ENCODE results near the gene ADAM8. TPM values are rescaled to one million over a fixed set of nuclear protein-coding genes. Genes with fewer than 3 reads are reported as not detected.
"Not testable (repeated sequence)": the region's sequence is repeated elsewhere in the genome, so short reads cannot be mapped to it uniquely, and the experiment has no call there.

Gene ADAM8
- 1.7 TPM for total RNA-seq

GRCh38 chr10:133276435-133277201, at the start of gene ADAM8:
Gene ADAM8 (minus strand): TSS chr10:133276868. CDS start chr10:133276817, 51 bp downstream.
- DNase-seq: no peak

GRCh38 chr10:133326223-133326551, 49.5 kb upstream of the ADAM8 start:
- no peak for DNase-seq

DNA sequence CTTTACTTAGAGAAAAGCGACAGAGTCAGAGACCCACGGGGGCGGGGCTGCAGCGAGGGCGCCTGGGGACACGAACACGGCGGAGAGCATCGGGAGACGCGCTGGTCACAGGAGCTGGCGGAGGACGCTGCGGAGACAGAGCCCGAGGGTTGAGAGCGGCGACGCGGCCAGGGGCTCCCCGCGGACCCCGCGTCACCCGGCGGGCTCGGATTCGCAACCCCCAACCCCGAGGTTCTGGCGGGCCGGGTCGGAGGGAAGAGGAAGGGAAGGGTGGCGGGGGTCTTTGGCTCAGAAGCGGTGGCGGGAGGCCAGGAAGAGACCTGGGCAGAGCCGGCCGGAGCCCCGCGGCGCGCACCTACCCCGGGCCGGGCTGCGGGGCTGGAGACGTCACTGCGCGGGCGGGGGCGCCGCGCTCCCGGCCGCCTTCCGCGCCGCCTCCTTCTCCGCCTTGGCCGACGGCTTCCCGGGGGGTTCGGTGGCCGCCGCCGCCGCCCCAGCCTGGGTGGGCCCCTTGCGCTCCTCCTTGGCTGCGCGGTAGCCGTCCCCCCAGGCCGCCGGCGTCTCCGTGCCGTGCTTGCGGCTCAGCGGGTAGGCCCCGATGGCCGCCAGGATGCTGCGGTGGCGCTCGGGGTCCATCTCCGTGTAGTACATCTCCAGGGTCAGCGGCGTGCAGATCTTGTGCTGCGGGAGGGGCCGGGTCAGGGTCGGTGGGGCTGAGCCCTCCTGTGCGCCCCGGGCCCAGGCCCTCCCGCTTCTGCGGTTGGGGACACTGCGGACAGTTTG, 49.0 kb upstream of the ADAM8 start:
- no peak for DNase-seq

GRCh38 chr10:133324857-133325260, 48.2 kb upstream of the ADAM8 start:
- DNase-seq: no peak

GRCh38 chr10:133324198-133324792, 47.6 kb upstream of the ADAM8 start:
- DNase-seq: no peak

DNA sequence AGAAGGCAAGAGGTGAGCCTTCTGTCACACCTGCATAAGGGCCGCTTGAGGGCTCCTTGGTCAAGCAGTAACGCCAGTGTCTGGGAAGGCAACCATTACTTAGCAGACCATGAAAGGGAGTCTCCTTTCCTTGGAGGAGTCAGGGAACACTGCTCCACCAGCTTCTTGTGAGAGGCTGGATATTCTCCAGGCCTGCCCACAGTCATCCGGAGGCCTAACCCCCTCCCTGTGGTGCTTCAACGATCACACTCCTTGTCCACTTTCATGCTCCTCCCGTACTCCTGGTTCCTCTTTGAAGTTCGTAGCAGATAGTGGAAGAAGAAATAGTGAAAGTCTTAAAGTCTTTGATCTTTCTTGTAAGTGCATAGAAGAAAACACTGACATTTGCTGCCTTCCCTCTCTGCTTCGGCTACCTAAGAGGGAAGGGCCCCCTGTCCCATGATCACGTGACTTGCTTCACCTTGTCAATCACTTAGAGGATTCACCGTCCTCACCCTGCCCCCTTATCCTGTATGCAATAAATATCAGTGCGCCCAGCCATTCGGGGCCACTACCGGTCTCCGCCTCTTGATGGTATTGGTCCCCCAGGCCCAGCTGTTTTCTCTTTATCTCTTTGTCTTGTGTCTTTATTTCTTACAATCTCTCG, 45.5 kb upstream of the ADAM8 start:
- not testable (repeated sequence) for DNase-seq

DNA sequence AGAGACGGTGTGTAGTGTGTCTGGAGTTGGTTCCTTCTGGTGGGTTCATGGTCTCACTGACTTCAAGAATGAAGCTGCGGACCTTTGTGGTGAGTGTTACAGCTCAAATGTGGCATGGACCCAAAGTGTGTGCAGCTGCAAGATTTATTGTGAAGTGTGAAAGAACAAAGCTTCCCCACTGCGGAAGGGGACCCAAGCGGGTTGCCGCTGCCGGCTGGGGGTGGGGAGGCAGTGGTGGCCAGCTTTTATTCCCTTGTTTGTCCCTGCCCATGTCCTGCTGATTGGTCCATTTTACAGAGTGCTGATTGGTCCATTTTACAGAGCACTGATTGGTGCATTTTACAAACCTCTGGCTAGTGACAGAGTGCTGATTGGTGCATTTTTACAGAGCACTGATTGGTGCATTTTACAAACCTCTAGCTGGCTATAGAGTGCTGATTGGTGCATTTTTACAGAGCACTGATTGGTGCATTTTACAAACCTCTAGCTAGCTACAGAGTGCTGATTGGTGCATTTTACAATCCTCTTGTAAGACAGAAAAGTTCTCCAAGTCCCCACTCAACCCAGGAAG, 44.3 kb upstream of the ADAM8 start:
- DNase-seq: not testable (repeated sequence)

DNA sequence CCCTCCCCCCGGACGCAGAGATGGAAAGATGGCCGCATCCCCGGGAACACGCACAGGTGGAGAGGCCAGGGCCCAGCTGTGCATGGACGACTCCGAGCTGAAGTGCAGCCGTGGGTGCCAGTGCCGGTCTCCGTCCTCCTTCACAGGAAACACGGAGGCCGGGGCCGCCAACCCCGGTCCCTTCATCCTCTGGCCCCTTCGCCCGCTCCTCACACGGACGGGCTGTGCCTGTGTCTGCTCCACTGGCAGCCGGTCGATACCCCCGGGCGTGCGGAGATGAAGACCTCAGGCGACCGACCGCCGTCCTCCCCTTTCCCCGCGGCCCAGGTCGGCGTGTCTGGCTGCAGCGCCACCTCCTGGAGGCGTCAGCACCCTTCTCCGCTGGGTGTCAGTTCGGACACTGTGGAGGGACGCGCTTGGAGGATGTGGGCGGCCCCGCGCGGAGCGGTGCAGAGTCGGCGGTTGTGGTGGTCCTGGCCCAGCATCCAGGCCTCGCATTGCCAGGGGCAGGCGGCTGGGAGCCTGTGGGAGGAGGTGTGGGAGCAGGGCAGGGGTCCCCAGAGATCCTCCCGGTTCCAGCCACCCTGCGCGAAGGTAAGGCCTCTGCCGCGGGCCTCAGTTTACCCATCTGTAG, 41.9 kb upstream of the ADAM8 start:
- DNase-seq: no peak

- no peak for DNase-seq
These were observed 40.1 kb upstream of the ADAM8 start for GRCh38 chr10:133316732-133317131.

GRCh38 chr10:133316266-133316665, 39.6 kb upstream of the ADAM8 start:
- no peak for DNase-seq

GRCh38 chr10:133315847-133316246, 39.2 kb upstream of the ADAM8 start:
- no peak for DNase-seq

DNA sequence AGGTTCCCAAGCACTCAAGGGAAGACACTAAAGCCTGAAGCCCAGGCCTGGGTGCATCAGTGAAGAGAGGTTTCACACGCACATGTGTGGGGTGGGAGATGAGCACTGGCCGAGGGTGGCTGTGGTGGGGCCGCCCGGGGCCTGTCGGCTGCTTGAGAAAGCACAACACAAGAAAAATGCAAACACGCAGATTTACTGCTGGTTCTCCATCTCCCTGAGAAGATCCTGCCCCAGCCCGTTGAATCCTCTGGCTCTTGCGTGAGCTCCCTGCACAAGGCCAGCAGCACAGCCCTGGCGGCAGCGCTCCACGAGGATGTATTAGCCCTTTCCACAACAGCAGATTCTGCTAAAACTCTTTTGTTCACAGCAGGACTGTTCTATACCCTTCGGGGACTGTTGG, 38.2 kb upstream of the ADAM8 start:
- no peak for DNase-seq

- no peak for DNase-seq
These were observed 36.5 kb upstream of the ADAM8 start for GRCh38 chr10:133313192-133313591.

DNA sequence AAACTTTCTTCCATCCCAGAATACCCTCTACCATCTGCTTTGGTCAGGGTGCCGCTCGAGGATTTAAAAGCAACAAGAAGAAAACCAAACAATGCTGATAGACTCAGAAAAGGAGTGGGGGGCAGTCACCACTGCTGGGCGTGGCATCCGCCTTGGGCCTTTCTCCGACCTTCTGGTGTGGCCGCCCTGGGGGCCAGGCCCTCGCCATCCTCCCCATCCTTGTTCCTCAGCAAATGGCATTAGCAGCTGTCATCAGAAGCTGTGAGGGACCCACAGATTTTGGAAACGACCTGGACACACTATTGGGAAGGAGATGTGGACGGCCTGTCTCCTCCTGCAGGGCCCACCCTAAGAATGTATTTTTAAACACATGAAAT, 36.1 kb upstream of the ADAM8 start:
- DNase-seq: no peak

GRCh38 chr10:133312016-133312768, 35.5 kb upstream of the ADAM8 start:
- DNase-seq: no peak

- no peak for DNase-seq
These were observed 34.9 kb upstream of the ADAM8 start for GRCh38 chr10:133311570-133311969.

GRCh38 chr10:133310789-133311188, 34.1 kb upstream of the ADAM8 start:
- DNase-seq: no peak

GRCh38 chr10:133310399-133310755, 33.7 kb upstream of the ADAM8 start:
- no peak for DNase-seq

DNA sequence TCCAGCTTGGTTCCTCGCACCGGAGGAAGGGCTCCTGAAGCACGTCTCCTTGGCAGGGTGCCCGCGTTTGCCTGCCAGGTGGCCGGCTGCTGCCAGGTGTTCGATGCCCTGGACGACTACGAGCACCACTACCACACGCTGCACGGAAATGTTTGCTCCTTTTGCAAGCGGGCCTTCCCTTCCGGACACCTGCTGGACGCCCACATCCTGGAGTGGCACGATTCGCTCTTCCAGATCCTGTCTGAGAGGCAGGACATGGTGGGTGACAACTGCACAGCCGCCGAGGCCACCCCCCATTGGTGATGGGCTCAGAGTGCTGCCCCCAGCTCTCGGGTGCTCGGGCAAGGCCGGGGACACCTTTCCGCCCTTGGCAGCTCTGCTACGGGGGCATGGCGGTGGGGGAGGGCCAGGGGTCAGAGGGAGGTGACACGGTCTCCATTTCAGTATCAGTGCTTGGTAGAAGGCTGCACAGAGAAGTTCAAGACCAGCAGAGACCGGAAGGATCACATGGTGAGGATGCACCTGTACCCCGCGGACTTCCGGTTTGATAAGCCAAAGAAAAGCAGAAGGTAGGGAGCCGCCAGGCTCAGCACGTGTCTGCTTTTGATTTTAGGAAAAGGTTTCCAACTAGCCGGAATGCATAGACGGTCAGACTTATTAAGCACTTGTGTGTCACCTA, 33.2 kb upstream of the ADAM8 start:
- no peak for DNase-seq

DNA sequence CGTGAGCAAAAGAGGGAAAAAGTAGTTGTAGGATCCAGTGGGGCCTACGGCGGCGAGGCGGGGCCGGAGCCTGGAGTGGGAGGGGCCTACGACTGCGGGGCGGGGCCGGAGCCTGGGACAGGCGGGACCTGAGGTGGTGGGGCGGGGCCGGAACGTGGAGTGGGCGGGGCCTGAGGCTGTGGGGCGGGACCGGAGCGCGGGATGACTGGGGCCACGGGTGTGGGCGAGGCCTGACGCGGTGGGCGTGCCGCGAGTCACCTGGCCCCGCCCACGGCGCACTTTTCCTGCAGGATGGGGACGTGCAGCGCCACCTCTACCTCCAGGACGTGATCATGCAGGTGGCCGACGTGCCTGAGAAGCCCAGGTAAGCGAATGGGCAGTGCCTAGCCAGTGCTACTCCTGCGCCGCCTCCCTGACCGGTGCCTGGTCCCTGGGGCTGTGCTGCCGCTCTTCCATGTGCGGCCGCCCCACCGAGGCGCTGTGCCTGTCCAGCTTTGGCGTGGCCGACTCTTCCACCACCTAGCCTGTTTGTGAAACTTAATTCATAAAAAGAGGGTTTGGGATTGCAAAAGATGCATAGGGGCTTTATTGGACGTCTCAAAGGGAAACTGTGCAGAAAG, 32.5 kb upstream of the ADAM8 start:
- DNase-seq: peak; percentile 88

Measured in occipital lobe (tissue), 2 donors.